HS-27A (cell line): ENCODE data around the gene MCRIP1.

ENCODE experiments used
- DNase-seq: peaks from one replicate; pipeline ENCODE4 v3.0.0-alpha.2; 2012; ENCODE audit warnings: low read depth, missing footprints

MCRIP1 gene, protein sequence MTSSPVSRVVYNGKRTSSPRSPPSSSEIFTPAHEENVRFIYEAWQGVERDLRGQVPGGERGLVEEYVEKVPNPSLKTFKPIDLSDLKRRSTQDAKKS

GRCh38 chr17:81833160-81833920 is at the start of gene MCRIP1:
MCRIP1 (minus strand) TSS chr17:81833291; CDS start chr17:81824506, 8,785 bp downstream.
- peak; percentile 45 for DNase-seq

GRCh38 chr17:81879121-81879520 is 46.0 kb upstream of the MCRIP1 start:
- DNase-seq, result no peak

GRCh38 chr17:81878294-81878693 is 45.2 kb upstream of the MCRIP1 start:
- no peak for DNase-seq

DNA sequence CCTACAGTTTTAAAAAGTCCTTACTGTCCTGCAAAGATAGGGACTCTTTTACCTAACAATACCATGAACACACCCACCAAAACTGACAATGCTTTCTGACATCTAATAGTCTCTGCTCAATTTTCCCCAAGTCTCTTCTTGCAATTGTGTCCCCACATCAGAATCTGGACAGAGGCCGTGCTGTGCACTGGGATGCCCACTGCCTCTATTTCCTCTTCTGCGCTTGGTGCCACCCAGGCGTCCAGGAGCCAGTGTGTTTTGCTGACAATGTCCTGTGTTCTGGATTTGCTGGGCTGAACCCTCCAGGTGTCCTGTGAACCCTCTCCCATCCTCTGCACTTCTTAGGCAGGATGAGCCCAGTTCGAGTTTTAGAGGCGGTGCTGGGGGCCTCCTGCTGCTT is 44.5 kb upstream of the MCRIP1 start:
- no peak for DNase-seq

- DNase-seq, result no peak
These were observed 38.5 kb upstream of the MCRIP1 start for GRCh38 chr17:81871387-81872230.

- DNase-seq, result no peak
These were observed 37.9 kb upstream of the MCRIP1 start, which contains the start of gene ARHGDIA for GRCh38 chr17:81870981-81871386. ARHGDIA (minus strand) TSS chr17:81871337; CDS start chr17:81869930, 1,407 bp downstream.

GRCh38 chr17:81870131-81870980 is 37.3 kb upstream of the MCRIP1 start:
- DNase-seq, result no peak

GRCh38 chr17:81869221-81870130 is 36.4 kb upstream of the MCRIP1 start:
- DNase-seq, result no peak

- DNase-seq, result no peak
These were observed 35.7 kb upstream of the MCRIP1 start for GRCh38 chr17:81868674-81869220.

GRCh38 chr17:81867991-81868673 is 35.0 kb upstream of the MCRIP1 start:
- DNase-seq, result no peak

GRCh38 chr17:81867170-81867990 is 34.3 kb upstream of the MCRIP1 start:
- no peak for DNase-seq

DNA sequence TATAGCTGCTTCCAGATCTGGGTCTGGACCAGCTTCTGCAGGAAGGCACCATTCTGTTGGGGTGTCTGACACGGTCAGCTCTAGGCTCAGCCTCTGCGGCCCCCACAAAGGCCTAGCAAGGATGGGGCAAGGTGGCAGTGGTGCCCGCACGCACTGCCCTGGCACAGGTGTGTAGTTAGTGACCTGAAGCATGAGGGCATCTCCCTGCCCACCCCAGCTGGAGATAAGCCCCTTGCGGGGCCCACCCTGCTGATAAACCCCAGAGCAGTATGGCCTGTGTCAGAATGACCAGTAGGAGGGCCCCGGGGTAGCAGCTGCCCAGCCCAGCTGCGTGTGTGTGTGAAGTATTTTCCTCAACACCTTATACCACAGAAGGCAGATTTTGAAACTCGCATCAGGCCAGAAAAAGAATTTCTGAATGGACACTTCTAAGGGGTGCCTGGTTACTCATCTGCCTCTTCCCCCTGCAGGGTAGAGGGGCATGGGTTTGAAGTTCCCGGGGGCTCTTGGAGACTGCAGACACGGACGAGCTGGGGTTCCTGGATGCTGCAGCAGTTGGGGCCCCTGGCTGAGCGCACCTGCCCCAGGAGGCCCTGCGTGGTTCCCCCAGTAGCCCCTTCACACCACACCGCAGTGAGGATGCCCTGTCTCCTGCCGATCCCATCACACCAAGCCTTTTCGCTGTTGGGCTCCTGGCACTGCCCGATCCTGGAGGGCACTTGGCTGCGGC is 33.5 kb upstream of the MCRIP1 start:
- DNase-seq, result no peak

DNA sequence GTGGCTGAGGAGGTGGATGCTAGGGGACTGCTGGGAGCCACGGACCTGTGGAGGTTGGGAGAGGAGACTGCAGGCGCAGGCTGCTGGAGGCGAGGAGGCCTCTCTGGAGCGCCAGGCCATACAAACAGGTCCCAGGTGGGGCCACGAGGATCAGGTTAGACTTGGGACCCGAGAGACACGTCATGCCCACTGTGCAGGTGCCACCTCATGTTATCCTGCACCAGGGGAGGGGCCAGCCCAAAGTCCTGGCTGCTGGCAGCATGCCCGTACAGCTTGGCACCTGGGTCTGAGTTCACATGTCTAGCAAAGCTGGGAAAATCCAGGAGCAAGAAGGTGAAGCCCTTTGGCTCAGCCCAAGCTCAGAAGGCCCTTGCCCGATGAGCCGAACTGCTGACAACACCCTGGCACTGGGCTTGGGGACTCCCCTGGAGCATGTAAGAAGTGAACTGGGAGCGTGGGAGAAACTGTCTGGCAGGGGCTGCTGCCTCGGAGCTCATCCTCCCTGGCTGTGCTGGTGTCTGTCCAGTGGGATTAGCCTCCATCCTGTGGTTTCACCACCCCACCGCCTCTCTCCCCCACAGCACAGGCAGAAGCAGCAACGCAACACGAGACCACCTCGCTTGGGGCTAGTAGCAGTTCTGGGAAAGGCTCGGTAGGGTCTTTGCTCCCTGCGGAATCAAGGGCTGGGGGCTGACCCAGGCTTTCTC is 32.8 kb upstream of the MCRIP1 start:
- no peak for DNase-seq

DNA sequence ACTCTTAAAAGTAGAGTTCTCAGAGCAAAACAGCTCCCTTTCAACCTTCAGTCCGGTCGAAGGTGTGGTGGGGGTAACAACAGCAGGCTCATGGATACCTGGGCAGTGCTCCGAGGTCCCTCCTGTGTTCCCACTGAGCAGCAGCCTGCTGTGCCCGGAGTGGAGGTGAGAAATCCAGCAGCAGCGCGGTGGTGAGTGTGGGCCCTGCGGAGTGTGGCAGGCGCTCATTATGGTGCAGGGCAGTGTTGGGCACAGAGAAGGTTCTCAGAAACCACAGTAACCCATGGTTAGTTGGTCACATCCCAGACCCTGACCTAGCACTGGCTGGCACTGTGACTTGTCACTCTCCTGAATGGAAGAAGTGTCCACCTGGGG is 32.3 kb upstream of the MCRIP1 start:
- no peak for DNase-seq

GRCh38 chr17:81863833-81864768 is 31.0 kb upstream of the MCRIP1 start:
- no peak for DNase-seq

DNA sequence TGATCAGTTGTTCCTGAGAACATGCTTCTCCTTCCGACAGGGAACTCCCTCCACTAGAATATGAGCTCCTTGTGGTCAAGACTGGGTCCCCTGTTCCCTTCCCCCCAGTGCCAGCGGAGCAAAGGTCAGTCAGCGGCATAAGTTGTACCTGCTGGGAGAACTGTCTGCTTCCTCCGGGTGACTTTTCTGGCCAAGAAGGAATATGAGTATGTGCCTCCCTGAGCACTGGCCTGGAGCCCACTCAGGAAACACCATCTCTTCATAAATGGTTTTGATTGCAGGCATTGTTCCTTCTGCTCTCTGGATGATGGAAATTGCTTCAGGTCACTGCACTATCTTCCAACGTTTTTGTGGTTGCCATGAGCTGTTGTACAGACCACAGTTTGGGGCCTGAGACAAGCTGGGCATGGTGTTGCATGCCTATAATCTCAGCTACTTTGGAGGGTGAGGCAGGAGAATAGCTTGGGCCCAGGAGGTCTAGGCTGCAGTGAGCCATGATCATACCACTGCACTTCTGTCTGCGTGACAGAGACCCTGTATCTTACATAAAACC is 30.1 kb upstream of the MCRIP1 start:
- no peak for DNase-seq
